Measurements from ENCODE around the gene TPD52L1.

Gene TPD52L1

DNA sequence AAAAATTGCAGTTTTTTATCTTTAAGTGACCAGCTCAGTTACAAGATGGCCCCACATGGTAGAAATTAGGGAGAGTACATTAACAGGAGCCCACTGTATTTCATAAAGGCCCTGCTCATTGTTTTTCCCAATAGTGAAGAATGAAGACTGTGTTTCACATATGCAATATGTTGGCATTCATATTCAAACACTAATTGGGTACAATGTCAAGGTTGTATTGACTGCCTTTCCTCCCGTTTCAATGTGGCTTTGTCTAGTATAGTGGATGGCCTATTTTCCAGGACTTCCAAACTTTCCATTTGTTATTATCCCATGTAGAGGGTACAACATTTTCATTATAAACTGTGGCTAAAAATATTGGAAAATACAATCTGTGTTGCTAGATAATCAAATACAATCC is 96.9 kb downstream of the TPD52L1 start:
- TF ChIP-seq, protein P1, sequence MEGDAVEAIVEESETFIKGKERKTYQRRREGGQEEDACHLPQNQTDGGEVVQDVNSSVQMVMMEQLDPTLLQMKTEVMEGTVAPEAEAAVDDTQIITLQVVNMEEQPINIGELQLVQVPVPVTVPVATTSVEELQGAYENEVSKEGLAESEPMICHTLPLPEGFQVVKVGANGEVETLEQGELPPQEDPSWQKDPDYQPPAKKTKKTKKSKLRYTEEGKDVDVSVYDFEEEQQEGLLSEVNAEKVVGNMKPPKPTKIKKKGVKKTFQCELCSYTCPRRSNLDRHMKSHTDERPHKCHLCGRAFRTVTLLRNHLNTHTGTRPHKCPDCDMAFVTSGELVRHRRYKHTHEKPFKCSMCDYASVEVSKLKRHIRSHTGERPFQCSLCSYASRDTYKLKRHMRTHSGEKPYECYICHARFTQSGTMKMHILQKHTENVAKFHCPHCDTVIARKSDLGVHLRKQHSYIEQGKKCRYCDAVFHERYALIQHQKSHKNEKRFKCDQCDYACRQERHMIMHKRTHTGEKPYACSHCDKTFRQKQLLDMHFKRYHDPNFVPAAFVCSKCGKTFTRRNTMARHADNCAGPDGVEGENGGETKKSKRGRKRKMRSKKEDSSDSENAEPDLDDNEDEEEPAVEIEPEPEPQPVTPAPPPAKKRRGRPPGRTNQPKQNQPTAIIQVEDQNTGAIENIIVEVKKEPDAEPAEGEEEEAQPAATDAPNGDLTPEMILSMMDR (IDR thresholded peaks at IDR 0.05; ENCODE audit: low read depth, low read length, missing control alignments) = no peak
- no peak overlapping the region for H3K4me3 ChIP-seq (ENCODE audit: low read depth, low read length)
- DNase-seq (ENCODE audit: low read depth) = no peak

DNA sequence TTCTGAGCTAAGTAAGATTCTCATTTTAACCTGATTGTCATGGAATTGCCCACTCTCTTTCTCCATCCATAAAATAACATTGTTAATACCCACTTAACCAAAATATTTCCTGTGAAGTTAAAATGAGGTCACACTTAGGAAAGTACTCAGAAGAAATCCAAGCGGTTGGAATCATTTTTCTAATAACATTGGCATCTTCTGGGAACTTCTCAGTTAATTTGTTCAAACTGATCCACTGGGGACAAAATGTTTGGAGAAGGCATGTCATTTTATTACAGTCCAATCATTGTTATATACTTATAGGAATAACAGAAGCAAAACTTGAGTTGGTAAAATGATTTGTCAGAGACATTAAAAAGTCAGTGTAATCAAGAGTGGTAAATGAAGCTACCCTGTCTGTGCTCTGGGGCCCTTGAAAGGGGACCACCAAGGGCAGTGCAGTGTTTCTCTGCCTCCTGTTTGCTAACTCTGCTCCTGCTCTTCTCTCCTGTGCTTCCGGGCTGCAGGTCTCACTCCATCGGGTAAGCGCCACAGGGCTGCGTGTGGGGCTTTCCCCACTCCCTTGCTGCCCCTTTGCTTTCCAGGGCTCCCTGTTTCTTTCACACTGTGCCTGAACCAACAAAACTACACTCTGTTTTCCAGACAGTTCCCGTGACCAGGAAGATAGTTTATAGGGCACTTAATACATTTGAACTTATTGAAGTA is 98.1 kb downstream of the TPD52L1 start:
- no peak for DNase-seq (ENCODE audit: low read depth)
- TF ChIP-seq, protein P1 (IDR thresholded peaks at IDR 0.05; ENCODE audit: low read depth, low read length, missing control alignments) = no peak
- H3K4me3 ChIP-seq (ENCODE audit: low read depth, low read length) = no peak overlapping the region

DNA sequence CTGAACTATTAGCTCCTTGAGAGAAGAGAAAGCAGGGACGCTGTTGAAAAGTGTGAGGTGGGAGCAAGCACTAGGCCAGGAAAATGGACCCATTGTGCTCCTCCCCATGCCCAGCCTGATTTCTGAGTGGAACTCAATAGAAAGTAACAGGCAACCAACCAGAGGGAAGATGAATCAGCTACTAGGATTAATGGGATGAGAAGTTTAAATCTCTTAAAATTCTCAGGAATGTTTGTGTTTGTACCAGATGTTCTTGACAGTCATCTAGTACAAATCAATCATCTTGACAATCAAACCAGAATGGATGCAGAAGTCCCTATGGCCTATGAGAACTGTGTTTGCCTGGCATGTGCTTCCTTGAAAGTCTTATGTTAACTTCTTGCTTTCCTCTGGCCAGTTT is 99.3 kb downstream of the TPD52L1 start:
- TF ChIP-seq, protein P1 (IDR thresholded peaks at IDR 0.05; ENCODE audit: low read depth, low read length, missing control alignments) = no peak
- no peak overlapping the region for H3K4me3 ChIP-seq (ENCODE audit: low read depth, low read length)
- no peak for DNase-seq (ENCODE audit: low read depth)

DNA sequence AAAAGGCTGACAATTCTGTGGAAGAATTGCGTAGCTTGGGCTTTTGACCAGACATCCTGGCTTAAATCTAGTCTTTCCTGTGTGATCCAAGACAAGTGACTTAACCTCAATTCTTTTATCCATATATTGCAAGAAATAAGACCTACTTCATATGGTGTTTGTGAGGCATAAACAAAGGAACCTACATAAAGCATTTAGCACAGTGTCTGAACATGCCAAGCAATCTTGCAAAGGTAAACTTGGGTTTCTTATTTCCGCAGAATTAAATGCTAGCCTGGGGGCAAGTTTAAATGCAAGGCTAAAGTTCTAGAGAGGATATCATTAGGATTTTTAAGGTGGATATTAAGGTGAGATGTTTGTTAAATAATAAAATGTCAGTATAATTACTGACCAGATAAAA is 100.3 kb downstream of the TPD52L1 start:
- TF ChIP-seq, protein P1 (IDR thresholded peaks at IDR 0.05; ENCODE audit: low read depth, low read length, missing control alignments) = no peak
- no peak for DNase-seq (ENCODE audit: low read depth)
- no peak overlapping the region for H3K4me3 ChIP-seq (ENCODE audit: low read depth, low read length)

DNA sequence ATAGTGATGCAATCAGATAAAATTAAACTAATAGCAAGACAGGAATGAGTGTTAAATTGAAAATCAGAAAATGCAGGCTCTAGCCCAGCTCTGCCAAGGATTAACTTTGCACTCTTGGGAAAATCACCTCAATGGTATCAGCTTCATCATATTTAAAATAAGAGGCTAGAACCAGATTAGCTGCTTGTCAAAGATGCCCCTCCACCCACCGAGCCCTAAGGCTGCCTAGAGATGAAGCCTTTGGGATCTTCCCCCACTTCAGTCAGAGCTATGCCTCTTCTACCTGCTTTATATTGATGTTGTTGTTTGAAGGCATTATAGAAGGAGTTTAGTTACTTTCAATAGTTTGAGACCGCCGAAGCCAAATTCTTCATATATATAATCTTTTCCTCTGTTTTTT is 100.7 kb downstream of the TPD52L1 start:
- no peak for DNase-seq (ENCODE audit: low read depth)
- TF ChIP-seq, protein P1 (IDR thresholded peaks at IDR 0.05; ENCODE audit: low read depth, low read length, missing control alignments) = no peak

DNA sequence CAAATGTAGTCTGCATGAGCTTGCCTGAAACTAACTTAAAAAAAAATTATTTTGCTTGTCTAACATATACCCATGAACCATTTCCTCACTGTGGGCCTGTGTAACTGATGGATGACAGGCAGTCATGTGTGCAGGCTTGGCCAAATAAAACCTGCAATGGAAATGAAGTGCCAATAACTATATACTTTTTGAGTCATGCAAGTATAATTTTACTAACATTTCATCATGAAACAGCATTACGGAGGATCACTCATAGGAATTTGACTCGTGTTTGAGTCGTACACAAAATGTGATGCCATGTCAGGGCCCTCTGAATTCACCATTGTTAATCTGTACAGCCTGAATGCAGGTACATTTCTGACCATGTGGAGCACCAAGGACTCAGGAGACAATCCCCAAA is 101.6 kb downstream of the TPD52L1 start:
- H3K4me3 ChIP-seq (ENCODE audit: low read depth, low read length) = no peak overlapping the region
- DNase-seq (ENCODE audit: low read depth) = no peak
- TF ChIP-seq, protein P1 (IDR thresholded peaks at IDR 0.05; ENCODE audit: low read depth, low read length, missing control alignments) = no peak

More for the DNA sequence above, 100.7 kb downstream of the TPD52L1 start:
- no peak overlapping the region for H3K4me3 ChIP-seq (ENCODE audit: low read depth, low read length)

DNA sequence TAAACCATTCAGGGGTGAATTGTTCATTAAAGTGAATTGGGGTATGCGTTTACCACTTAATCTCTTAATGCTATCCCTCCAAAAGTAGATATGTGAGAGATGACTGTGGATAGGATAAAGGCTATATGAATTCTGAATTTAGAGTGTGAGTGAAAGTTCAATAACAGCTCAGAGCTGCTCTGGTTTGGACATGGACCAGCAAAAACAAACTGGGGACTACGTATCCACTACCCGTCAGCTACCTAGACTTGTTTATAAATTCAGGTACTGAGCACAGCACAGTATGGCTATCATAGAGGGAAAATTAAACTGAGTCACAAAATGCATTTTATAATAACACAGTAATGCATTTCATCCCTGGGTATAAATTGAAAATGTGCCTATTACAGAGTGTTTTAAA is 103.8 kb downstream of the TPD52L1 start:
- TF ChIP-seq, protein P1 (IDR thresholded peaks at IDR 0.05; ENCODE audit: low read depth, low read length, missing control alignments) = no peak

More for the DNA sequence above, 103.8 kb downstream of the TPD52L1 start:
- no peak overlapping the region for H3K4me3 ChIP-seq (ENCODE audit: low read depth, low read length)
- no peak for DNase-seq (ENCODE audit: low read depth)

All from GM12864 (cell line).